Hepatocyte (in vitro differentiated cells): Measurements from ENCODE around the gene FMNL3. TPM values are rescaled to one million over a fixed set of nuclear protein-coding genes. Genes with fewer than 3 reads are reported as not detected.

ENCODE experiments used
- DNase-seq: peaks from one replicate; pipeline ENCODE4 v3.0.0-alpha.2; 2016; ENCODE audit warnings: low spot score
- H2AFZ ChIP-seq: fragments of 200-600 bp; sonication (generic); 2 replicates; pipeline ENCODE4 v1.6.0; 2016; ENCODE audit warnings: antibody characterized with exemption, mild to moderate bottlenecking
- H3K27ac ChIP-seq: fragments of 200-600 bp; sonication (generic); 2 replicates; pipeline ENCODE4 v1.5.1; 2016; ENCODE audit warnings: mild to moderate bottlenecking
- H3K27me3 ChIP-seq: fragments of 200-600 bp; sonication (generic); 2 replicates; pipeline ENCODE4 v1.6.1; 2016
- H3K36me3 ChIP-seq: fragments of 200-600 bp; sonication (generic); replicated peaks from 2 replicates; pipeline ENCODE4 v1.5.1; 2016; ENCODE audit warnings: low read depth; ENCODE audit not compliant: insufficient read depth
- H3K4me1 ChIP-seq: fragments of 200-600 bp; sonication (generic); 2 replicates; pipeline ENCODE4 v1.5.1; 2016; ENCODE audit warnings: mild to moderate bottlenecking, moderate library complexity; ENCODE audit not compliant: insufficient read depth
- H3K4me2 ChIP-seq: fragments of 200-600 bp; sonication (generic); 2 replicates; pipeline ENCODE4 v1.6.0; 2016
- H3K4me3 ChIP-seq: fragments of 200-600 bp; sonication (generic); 2 replicates; pipeline ENCODE4 v1.5.1; 2016; ENCODE audit warnings: mild to moderate bottlenecking
- H3K79me2 ChIP-seq: fragments of 200-600 bp; sonication (generic); 2 replicates; pipeline ENCODE4 v1.6.0; 2017; ENCODE audit warnings: mild to moderate bottlenecking
- H3K9me2 ChIP-seq: fragments of 200-600 bp; sonication (generic); replicated peaks from 2 replicates; pipeline ENCODE4 v1.6.0; 2017; ENCODE audit warnings: mild to moderate bottlenecking; ENCODE audit not compliant: insufficient read depth
- H3K9me3 ChIP-seq: fragments of 200-600 bp; sonication (generic); 2 replicates; pipeline ENCODE4 v1.5.1; 2016; ENCODE audit warnings: low read depth, mild to moderate bottlenecking
- H4K20me1 ChIP-seq: fragments of 200-600 bp; sonication (generic); 2 replicates; pipeline ENCODE4 v1.6.0; 2016; ENCODE audit warnings: mild to moderate bottlenecking; ENCODE audit not compliant: insufficient read depth, poor library complexity, severe bottlenecking
- EZH2 ChIP-seq: fragments of 200-600 bp; sonication (generic); IDR thresholded peaks from 2 replicates; pipeline ENCODE4 v1.6.1; 2016; ENCODE audit warnings: antibody characterized with exemption, mild to moderate bottlenecking, borderline replicate concordance
- EZH2phosphoT487 ChIP-seq: fragments of 200-600 bp; sonication (generic); IDR thresholded peaks from one replicate; pipeline ENCODE4 v1.6.1; 2018; ENCODE audit warnings: antibody characterized with exemption, mild to moderate bottlenecking, low read depth, moderate library complexity; ENCODE audit not compliant: unreplicated experiment, severe bottlenecking
- WGBS: methylation state at CpG from one replicate; pipeline ENCODE4 v1.1.6; 2016; ENCODE audit warnings: low lambda C conversion rate; ENCODE audit errors: missing lambda C conversion rate; 5-methylcytosine and 5-hydroxymethylcytosine counted together
- polyA plus RNA-seq: library from polyadenylated mRNA; unstranded; fragments of >200 nt; fragmentation: Nextera tagmentation; extraction: Ambion mirVana; gene quantifications from 2 replicates; pipeline ENCODE4 v1.2.1, GENCODE V29; 2016
- total RNA-seq: library from RNA; depleted of rRNA; stranded (reverse); fragments of >200 nt; gene quantifications from 2 replicates; pipeline ENCODE4 v1.2.3, GENCODE V29; 2014
- TF ChIP-seq, protein P1 (sequence below): fragments of 200-600 bp; sonication (generic); IDR thresholded peaks from 2 replicates; pipeline ENCODE4 v1.5.1; 2016; ENCODE audit warnings: antibody characterized with exemption, mild to moderate bottlenecking; ENCODE audit not compliant: poor library complexity

The FMNL3 gene
- total and polyA plus RNA-seq, 2 experiments from 2014 or later: 5.8 to 8.3 TPM

DNA sequence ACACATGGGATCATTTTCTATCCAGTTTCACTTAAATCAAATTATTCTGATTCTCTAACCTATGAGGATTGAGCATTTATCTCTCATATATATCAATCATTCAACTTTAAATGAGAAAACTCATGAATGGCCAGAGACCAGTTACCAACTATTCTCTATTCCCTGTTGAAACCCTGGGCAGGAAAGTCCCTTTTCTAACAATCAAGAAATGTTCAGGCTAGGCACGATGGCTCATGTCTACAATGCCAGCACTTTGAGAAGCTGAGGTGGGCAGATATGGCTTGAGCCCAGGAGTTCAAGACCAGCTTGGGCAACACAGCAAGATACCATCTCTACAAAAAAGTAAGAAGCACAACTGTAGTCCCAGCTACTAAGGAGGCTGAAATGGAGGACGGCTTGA lies 18.0 kb downstream of the FMNL3 start:
- H2AFZ ChIP-seq: no peak overlapping the region
- 97% methylated on average over 2 of the region's 2 CpGs for WGBS
- no peak overlapping the region for H3K4me3 ChIP-seq
- no peaks in the 10 kb centered on the region for H4K20me1 ChIP-seq
- H3K9me2 ChIP-seq: no peaks in the 10 kb centered on the region
- H3K9me3 ChIP-seq: no peaks in the 10 kb centered on the region
- no peak overlapping the region for H3K4me2 ChIP-seq
- H3K27me3 ChIP-seq: no peaks in the 10 kb centered on the region
- no peak for DNase-seq
- no peaks in the 10 kb centered on the region for H3K36me3 ChIP-seq
- TF ChIP-seq EZH2 (no peak), EZH2phosphoT487 (no peak)
- TF ChIP-seq, protein P1, sequence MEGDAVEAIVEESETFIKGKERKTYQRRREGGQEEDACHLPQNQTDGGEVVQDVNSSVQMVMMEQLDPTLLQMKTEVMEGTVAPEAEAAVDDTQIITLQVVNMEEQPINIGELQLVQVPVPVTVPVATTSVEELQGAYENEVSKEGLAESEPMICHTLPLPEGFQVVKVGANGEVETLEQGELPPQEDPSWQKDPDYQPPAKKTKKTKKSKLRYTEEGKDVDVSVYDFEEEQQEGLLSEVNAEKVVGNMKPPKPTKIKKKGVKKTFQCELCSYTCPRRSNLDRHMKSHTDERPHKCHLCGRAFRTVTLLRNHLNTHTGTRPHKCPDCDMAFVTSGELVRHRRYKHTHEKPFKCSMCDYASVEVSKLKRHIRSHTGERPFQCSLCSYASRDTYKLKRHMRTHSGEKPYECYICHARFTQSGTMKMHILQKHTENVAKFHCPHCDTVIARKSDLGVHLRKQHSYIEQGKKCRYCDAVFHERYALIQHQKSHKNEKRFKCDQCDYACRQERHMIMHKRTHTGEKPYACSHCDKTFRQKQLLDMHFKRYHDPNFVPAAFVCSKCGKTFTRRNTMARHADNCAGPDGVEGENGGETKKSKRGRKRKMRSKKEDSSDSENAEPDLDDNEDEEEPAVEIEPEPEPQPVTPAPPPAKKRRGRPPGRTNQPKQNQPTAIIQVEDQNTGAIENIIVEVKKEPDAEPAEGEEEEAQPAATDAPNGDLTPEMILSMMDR: no peak
- peaks cover 2% of the 10 kb centered on the region for H3K79me2 ChIP-seq
- no peaks in the 10 kb centered on the region for H3K4me1 ChIP-seq
- no peak overlapping the region for H3K27ac ChIP-seq

DNA sequence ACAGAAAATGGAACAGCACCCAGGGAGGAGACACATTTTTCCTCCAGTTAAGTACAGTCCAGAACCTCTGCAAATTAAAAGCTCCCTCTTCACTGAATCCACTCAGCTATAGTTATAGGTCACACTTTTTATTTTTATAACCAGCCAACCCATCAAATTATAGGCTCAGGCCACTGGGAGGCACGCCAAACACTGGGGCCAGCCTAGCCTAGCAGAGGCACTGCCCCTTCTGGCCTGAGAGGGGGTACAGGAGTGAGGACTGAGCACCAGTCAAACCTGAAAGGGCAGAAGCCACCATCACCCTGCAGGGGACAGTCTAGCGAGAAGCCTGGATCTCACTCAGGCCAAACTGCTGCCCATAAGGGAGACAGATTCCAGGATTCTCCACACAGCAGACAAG lies 19.3 kb downstream of the FMNL3 start:
- no peak for TF ChIP-seq EZH2phosphoT487
- no peak for TF ChIP-seq EZH2

DNA sequence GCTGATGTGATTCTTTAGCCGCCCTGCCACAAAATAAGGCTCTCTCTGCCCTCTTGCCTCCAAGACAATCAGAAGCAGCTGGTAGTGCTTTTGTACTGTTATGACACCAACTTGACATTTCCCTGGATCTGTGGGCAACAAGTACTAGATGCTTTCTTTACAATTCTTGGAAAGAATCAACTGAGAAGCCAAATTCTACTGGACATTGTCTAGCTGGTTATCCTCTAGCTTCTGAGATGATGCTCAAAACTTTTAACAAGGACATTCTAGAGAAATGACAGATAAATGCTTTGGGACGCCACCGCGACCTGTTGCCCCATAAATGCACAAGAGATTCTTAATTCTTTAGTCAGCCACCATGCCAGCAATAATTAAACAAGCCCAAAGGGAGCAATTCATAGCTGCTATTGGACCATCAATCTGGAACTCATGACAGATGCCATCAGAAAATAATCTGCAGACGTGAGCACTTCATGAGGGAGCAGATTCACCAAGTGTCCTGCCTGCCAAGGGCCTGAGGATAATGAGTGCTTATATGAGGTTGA lies 22.8 kb downstream of the FMNL3 start:
- Histone ChIP-seq H3K4me3 (no peak overlapping the region), H3K4me1 (no peaks in the 10 kb centered on the region), H3K79me2 (peaks cover 2% of the 10 kb centered on the region), H3K27me3 (no peaks in the 10 kb centered on the region), H3K4me2 (no peak overlapping the region), H3K27ac (no peak overlapping the region), H3K36me3 (no peaks in the 10 kb centered on the region), H4K20me1 (no peaks in the 10 kb centered on the region), H3K9me3 (no peaks in the 10 kb centered on the region), H2AFZ (no peak overlapping the region), H3K9me2 (no peaks in the 10 kb centered on the region)
- TF ChIP-seq, protein P1: no peak
- TF ChIP-seq EZH2 (no peak), EZH2phosphoT487 (no peak)
- DNase-seq: no peak
- WGBS: 87% methylated on average over 5 of the region's 5 CpGs

More for the DNA sequence above, 19.3 kb downstream of the FMNL3 start:
- Histone ChIP-seq H2AFZ (no peak overlapping the region), H3K4me2 (no peak overlapping the region), H3K79me2 (peaks cover 2% of the 10 kb centered on the region), H3K36me3 (no peaks in the 10 kb centered on the region), H3K27ac (no peak overlapping the region), H3K27me3 (no peaks in the 10 kb centered on the region), H4K20me1 (no peaks in the 10 kb centered on the region), H3K4me1 (no peaks in the 10 kb centered on the region), H3K9me3 (no peaks in the 10 kb centered on the region), H3K4me3 (no peak overlapping the region), H3K9me2 (no peaks in the 10 kb centered on the region)
- 100% methylated on average over 2 of the region's 2 CpGs for WGBS
- no peak for DNase-seq

DNA sequence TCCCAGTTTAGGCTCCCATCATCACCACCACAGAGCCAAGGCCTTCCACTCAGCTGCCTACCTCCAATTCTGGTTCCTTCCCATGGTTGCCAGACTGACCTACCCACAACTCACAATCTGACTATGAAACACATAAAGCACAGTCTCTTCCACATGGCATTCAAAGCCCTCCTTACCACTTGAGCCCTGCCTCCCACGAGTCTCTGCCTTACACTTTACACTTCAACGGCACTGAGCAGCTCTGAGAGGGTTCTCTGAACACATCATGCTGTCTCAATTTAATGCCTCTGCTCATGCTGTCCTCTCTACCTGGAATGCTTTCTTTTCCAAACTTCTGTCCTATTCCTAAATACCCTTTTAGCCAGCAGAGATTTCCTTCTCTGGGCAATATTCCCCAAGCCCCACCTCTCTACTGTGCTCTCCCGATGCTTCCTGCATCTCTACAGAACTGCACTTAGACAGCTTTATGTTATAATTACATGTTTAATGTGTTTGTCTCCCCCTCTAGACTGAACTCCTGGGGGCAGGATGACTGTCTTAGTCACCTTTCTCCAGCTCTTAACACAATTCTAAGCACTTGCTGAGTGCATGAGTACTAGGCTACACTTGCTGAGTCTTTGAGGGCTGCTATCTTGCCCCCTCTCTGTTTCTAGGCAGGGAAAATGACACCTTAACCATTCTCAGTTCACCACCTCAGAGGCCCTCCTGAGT lies 23.5 kb downstream of the FMNL3 start:
- no peaks in the 10 kb centered on the region for H4K20me1 ChIP-seq
- peaks cover 3% of the 10 kb centered on the region for H3K79me2 ChIP-seq
- no peaks in the 10 kb centered on the region for H3K9me3 ChIP-seq
- TF ChIP-seq EZH2phosphoT487: no peak
- no peak overlapping the region for H3K4me3 ChIP-seq
- no peak overlapping the region for H2AFZ ChIP-seq
- H3K36me3 ChIP-seq: no peaks in the 10 kb centered on the region
- WGBS: 65% methylated on average over 3 of the region's 3 CpGs
- no peaks in the 10 kb centered on the region for H3K4me1 ChIP-seq
- DNase-seq: no peak
- no peaks in the 10 kb centered on the region for H3K27me3 ChIP-seq
- no peak overlapping the region for H3K4me2 ChIP-seq
- H3K9me2 ChIP-seq: no peaks in the 10 kb centered on the region
- no peak overlapping the region for H3K27ac ChIP-seq
